GM19372 (cell line): ENCODE data around the gene CSGALNACT2.
"Not testable (repeated sequence)": the region's sequence is repeated elsewhere in the genome, so short reads cannot be mapped to it uniquely, and the experiment has no call there.

Experiments
- ATAC-seq: cut with Tn5 transposase; IDR thresholded peaks from one replicate; pipeline ENCODE4 v1.9.1; 2021; ENCODE audit warnings: mild to moderate bottlenecking, low read depth, moderate library complexity; ENCODE audit not compliant: unreplicated experiment

The CSGALNACT2 gene

GRCh38 chr10:43173120-43173519 is 34.9 kb downstream of the CSGALNACT2 start:
- ATAC-seq, result no peak

- ATAC-seq, result no peak
Measured at GRCh38 chr10:43174969-43175368, 36.7 kb downstream of the CSGALNACT2 start.

GRCh38 chr10:43176271-43176670 is 38.0 kb downstream of the CSGALNACT2 start:
- no peak for ATAC-seq

- ATAC-seq, result no peak
Measured at GRCh38 chr10:43177595-43177994, 39.4 kb downstream of the CSGALNACT2 start.

- ATAC-seq, result no peak
Measured at GRCh38 chr10:43181146-43181545, 42.9 kb downstream of the CSGALNACT2 start.

- not testable (repeated sequence) for ATAC-seq
Measured at GRCh38 chr10:43183764-43184163, 45.5 kb downstream of the CSGALNACT2 start.

- ATAC-seq, result no peak
Measured at GRCh38 chr10:43186150-43186549, 47.9 kb downstream of the CSGALNACT2 start.

- no peak for ATAC-seq
Measured at GRCh38 chr10:43187213-43187612, 49.0 kb downstream of the CSGALNACT2 start.

GRCh38 chr10:43188702-43189101 is 50.5 kb downstream of the CSGALNACT2 start:
- no peak for ATAC-seq

GRCh38 chr10:43190289-43190688 is 52.0 kb downstream of the CSGALNACT2 start:
- no peak for ATAC-seq

- no peak for ATAC-seq
Measured at GRCh38 chr10:43190775-43191174, 52.5 kb downstream of the CSGALNACT2 start.

- no peak for ATAC-seq
Measured at GRCh38 chr10:43192884-43193283, 54.6 kb downstream of the CSGALNACT2 start.

- ATAC-seq, result no peak
Measured at GRCh38 chr10:43193496-43194080, 55.3 kb downstream of the CSGALNACT2 start.

- no peak for ATAC-seq
Measured at GRCh38 chr10:43194266-43194665, 56.0 kb downstream of the CSGALNACT2 start.

- no peak for ATAC-seq
Measured at GRCh38 chr10:43194859-43195258, 56.6 kb downstream of the CSGALNACT2 start.

GRCh38 chr10:43195557-43195956 is 57.3 kb downstream of the CSGALNACT2 start:
- no peak for ATAC-seq

- no peak for ATAC-seq
Measured at GRCh38 chr10:43196131-43196980, 58.1 kb downstream of the CSGALNACT2 start.

GRCh38 chr10:43196981-43197833 is 59.0 kb downstream of the CSGALNACT2 start:
- ATAC-seq, result no peak

GRCh38 chr10:43197834-43198681 is 59.8 kb downstream of the CSGALNACT2 start:
- no peak for ATAC-seq

- no peak for ATAC-seq
Measured at GRCh38 chr10:43198682-43199005, 60.4 kb downstream of the CSGALNACT2 start.
